ENCODE measurements around the gene PASD1. TPM values are rescaled to one million over a fixed set of nuclear protein-coding genes. Genes with fewer than 3 reads are reported as not detected.
"Not testable (repeated sequence)": the region's sequence is repeated elsewhere in the genome, so short reads cannot be mapped to it uniquely, and the experiment has no call there.

Gene PASD1
- total and polyA plus RNA-seq, 3 experiments from 2014 or later: not detected

DNA sequence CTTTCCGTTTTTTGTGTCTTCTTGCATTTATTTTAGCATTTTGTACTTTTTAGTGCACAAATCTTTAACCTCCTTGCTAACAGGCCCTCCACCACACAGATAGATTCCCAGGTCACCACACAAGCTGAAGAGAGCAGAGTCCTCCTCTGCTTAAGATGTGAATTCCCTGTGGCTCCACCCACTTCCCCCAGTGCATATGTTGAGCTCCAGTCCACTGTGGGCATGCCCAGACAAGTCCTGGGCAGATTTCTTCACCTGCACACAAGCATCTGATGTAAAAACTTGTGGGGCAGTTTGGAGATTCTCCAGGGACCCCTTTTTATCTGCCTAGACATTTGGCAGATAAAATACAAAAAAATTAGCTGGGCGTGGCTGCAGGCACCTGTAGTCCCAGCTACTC, 19.8 kb upstream of the PASD1 start:
- peaks cover 6 to 13% of the 10 kb centered on the region in 2 donors for H3K27me3 Mint-ChIP-seq
- Histone ChIP-seq H3K36me3 (ENCODE audit: insufficient read depth, low read length) (no peaks in the 10 kb centered on the region), H3K27ac (ENCODE audit: low read depth, low read length) (no peak overlapping the region), H3K27me3 (ENCODE audit: insufficient read depth, low read length, poor library complexity, severe bottlenecking) (no peaks in the 10 kb centered on the region), H3K9me3 (ENCODE audit: low read length) (no peaks in the 10 kb centered on the region), H3K4me3 (ENCODE audit: low read length) (no peak overlapping the region), H3K4me1 (ENCODE audit: insufficient read depth, low read length) (no peaks in the 10 kb centered on the region)
- ChIA-PET CTCF (no interaction called here), POLR2A (no interaction called here)
- H3K36me3 Mint-ChIP-seq: no peaks in the 10 kb centered on the region
- no peak for DNase-seq
- peaks cover 0 to 1% (median 0%) of the 10 kb centered on the region in 5 donors for H3K9me3 Mint-ChIP-seq
- H3K4me3 Mint-ChIP-seq: no peak overlapping the region
- no peak overlapping the region for H3K27ac Mint-ChIP-seq
- H3K4me1 Mint-ChIP-seq: no peaks in the 10 kb centered on the region

GRCh38 chrX:151546226-151546625, 17.2 kb upstream of the PASD1 start:
- not testable (repeated sequence) for H3K9me3 Mint-ChIP-seq

DNA sequence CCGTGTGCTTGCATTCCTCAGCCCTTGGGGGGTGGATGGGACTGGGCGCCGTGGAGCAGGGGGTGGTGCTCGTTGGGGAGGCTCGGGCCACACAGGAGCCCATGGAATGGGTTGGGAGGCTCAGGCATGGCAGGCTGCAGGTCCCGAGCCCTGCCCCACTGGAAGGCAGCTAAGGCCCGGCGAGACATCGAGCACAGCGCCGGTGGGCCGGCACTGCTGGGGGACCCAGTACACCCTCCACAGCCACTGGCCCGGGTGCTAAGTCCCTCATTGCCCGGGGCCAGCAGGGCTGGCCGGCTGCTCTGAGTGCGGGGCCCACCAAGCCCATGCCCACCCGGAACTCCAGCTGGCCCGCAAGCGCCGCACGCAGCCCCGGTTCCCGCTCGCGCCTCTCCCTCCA, 12.3 kb upstream of the PASD1 start:
- H3K4me3 Mint-ChIP-seq, CTCF ChIA-PET, POLR2A ChIA-PET: not testable (repeated sequence)

More at GRCh38 chrX:151546226-151546625, 17.2 kb upstream of the PASD1 start:
- H3K27ac Mint-ChIP-seq; H3K4me1 Mint-ChIP-seq; H3K4me3 Mint-ChIP-seq; DNase-seq; H3K36me3 Mint-ChIP-seq; CTCF ChIA-PET; H3K27me3 ChIP-seq (ENCODE audit: insufficient read depth, low read length, poor library complexity, severe bottlenecking); H3K4me3 ChIP-seq (ENCODE audit: low read length); H3K4me1 ChIP-seq (ENCODE audit: insufficient read depth, low read length); H3K27ac ChIP-seq (ENCODE audit: low read depth, low read length); POLR2A ChIA-PET; H3K36me3 ChIP-seq (ENCODE audit: insufficient read depth, low read length); H3K9me3 ChIP-seq (ENCODE audit: low read length): not testable (repeated sequence)
- H3K27me3 Mint-ChIP-seq: peaks cover 6 to 13% of the 10 kb centered on the region in 2 donors

GRCh38 chrX:151552743-151553142, 10.7 kb upstream of the PASD1 start:
- Histone ChIP-seq H3K9me3 (ENCODE audit: low read length) (no peaks in the 10 kb centered on the region), H3K27ac (ENCODE audit: low read depth, low read length) (no peak overlapping the region), H3K4me3 (ENCODE audit: low read length) (no peak overlapping the region), H3K36me3 (ENCODE audit: insufficient read depth, low read length) (no peaks in the 10 kb centered on the region), H3K27me3 (ENCODE audit: insufficient read depth, low read length, poor library complexity, severe bottlenecking) (no peaks in the 10 kb centered on the region), H3K4me1 (ENCODE audit: insufficient read depth, low read length) (no peaks in the 10 kb centered on the region)
- ChIA-PET CTCF (no interaction called here), POLR2A (no interaction called here)
- H3K9me3 Mint-ChIP-seq: no peaks in the 10 kb centered on the region
- H3K36me3 Mint-ChIP-seq: no peaks in the 10 kb centered on the region
- H3K4me1 Mint-ChIP-seq: no peaks in the 10 kb centered on the region
- peaks cover 3 to 4% of the 10 kb centered on the region in 2 donors for H3K27me3 Mint-ChIP-seq
- H3K4me3 Mint-ChIP-seq: no peak overlapping the region
- DNase-seq: no peak
- H3K27ac Mint-ChIP-seq: no peak overlapping the region

More for the DNA sequence above, 12.3 kb upstream of the PASD1 start:
- not testable (repeated sequence) for H3K9me3 ChIP-seq (ENCODE audit: low read length); H3K4me1 ChIP-seq (ENCODE audit: insufficient read depth, low read length); H3K4me1 Mint-ChIP-seq; H3K4me3 ChIP-seq (ENCODE audit: low read length); H3K27ac ChIP-seq (ENCODE audit: low read depth, low read length); H3K36me3 Mint-ChIP-seq; H3K9me3 Mint-ChIP-seq; H3K27me3 Mint-ChIP-seq; H3K27me3 ChIP-seq (ENCODE audit: insufficient read depth, low read length, poor library complexity, severe bottlenecking); H3K36me3 ChIP-seq (ENCODE audit: insufficient read depth, low read length); DNase-seq; H3K27ac Mint-ChIP-seq

DNA sequence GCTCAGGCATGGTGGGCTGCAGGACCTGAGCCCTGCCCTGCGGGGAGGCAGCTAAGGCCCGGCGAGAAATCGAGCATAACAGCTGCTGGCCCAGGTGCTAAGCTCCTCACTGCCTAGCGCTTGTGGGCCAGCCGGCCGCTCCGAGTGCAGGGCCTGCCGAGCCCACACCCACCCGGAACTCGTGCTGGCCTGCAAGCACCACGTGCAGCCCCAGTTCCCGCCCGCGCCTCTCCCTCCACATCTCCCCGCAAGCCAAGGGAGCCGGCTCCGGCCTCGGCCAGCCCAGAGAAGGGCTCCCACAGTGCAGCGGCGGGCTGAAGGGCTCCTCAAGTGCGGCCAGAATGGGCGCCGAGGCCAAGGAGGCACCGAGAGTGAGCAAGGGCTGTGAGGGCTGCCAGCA, 8.2 kb upstream of the PASD1 start:
- H3K36me3 ChIP-seq (ENCODE audit: insufficient read depth, low read length); H3K4me1 ChIP-seq (ENCODE audit: insufficient read depth, low read length); H3K27ac Mint-ChIP-seq; DNase-seq; H3K4me3 Mint-ChIP-seq; CTCF ChIA-PET; POLR2A ChIA-PET; H3K9me3 Mint-ChIP-seq; H3K4me3 ChIP-seq (ENCODE audit: low read length); H3K27ac ChIP-seq (ENCODE audit: low read depth, low read length); H3K27me3 ChIP-seq (ENCODE audit: insufficient read depth, low read length, poor library complexity, severe bottlenecking); H3K36me3 Mint-ChIP-seq; H3K9me3 ChIP-seq (ENCODE audit: low read length); H3K27me3 Mint-ChIP-seq; H3K4me1 Mint-ChIP-seq: not testable (repeated sequence)

DNA sequence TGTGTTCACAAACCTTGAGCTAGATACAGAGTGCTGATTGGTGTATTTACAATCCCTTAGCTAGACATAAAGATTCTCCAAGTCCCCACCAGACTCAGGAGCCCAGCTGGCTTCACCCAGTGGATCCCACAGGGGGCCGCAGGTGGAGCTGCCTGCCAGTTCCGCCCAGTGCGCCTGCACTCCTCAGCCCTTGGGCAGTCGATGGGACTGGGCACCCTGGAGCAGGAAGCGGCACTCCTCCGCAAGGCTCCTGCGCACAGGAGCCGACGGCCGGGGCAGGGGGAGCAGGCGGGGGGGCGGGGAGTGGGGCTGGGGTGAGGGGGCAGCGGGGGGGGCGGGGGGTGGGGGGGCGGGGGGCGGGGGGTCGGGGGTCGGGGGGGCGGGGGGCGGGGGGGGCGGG, 990 bp upstream of the PASD1 start:
- H3K4me3 ChIP-seq (ENCODE audit: low read length); H3K27ac Mint-ChIP-seq; H3K4me1 Mint-ChIP-seq; H3K4me1 ChIP-seq (ENCODE audit: insufficient read depth, low read length); H3K36me3 Mint-ChIP-seq; CTCF ChIA-PET; DNase-seq; H3K9me3 ChIP-seq (ENCODE audit: low read length); H3K9me3 Mint-ChIP-seq; H3K27me3 Mint-ChIP-seq; H3K27ac ChIP-seq (ENCODE audit: low read depth, low read length); POLR2A ChIA-PET; H3K36me3 ChIP-seq (ENCODE audit: insufficient read depth, low read length); H3K27me3 ChIP-seq (ENCODE audit: insufficient read depth, low read length, poor library complexity, severe bottlenecking); H3K4me3 Mint-ChIP-seq: not testable (repeated sequence)

DNA sequence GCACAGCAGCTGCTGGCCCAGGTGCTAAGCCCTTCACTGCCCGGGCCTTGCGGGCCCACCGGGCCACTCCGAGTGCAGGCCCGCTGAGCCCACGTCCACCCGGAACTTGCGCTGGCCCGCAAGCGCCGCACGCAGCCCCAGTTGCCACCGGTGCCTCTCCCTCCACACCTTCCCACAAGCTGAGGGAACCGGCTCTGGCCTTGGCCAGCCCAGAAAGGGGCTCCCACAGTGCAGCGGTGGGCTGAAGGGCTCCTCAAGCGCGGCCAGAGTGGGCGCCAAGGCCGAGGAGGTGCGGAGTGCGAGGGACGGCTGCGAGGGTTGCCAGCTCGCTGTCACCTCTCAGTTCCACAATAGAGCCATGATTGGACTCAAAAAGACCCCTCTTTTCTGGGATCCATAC, 472 bp upstream of the PASD1 start:
- H3K27me3 Mint-ChIP-seq; H3K4me1 ChIP-seq (ENCODE audit: insufficient read depth, low read length); H3K36me3 Mint-ChIP-seq; POLR2A ChIA-PET; H3K36me3 ChIP-seq (ENCODE audit: insufficient read depth, low read length); H3K27me3 ChIP-seq (ENCODE audit: insufficient read depth, low read length, poor library complexity, severe bottlenecking); H3K27ac Mint-ChIP-seq; H3K9me3 Mint-ChIP-seq; H3K4me3 Mint-ChIP-seq; H3K4me3 ChIP-seq (ENCODE audit: low read length); DNase-seq; H3K9me3 ChIP-seq (ENCODE audit: low read length); H3K4me1 Mint-ChIP-seq; CTCF ChIA-PET; H3K27ac ChIP-seq (ENCODE audit: low read depth, low read length): not testable (repeated sequence)

GRCh38 chrX:151564035-151564434, 560 bp downstream of the PASD1 start:
- Histone ChIP-seq H3K27me3 (ENCODE audit: insufficient read depth, low read length, poor library complexity, severe bottlenecking) (no peaks in the 10 kb centered on the region), H3K36me3 (ENCODE audit: insufficient read depth, low read length) (no peaks in the 10 kb centered on the region), H3K27ac (ENCODE audit: low read depth, low read length) (no peak overlapping the region), H3K4me3 (ENCODE audit: low read length) (no peak overlapping the region), H3K4me1 (ENCODE audit: insufficient read depth, low read length) (no peaks in the 10 kb centered on the region), H3K9me3 (ENCODE audit: low read length) (no peaks in the 10 kb centered on the region)
- H3K27me3 Mint-ChIP-seq: peaks cover 0 to 7% of the 10 kb centered on the region in 2 donors
- H3K4me3 Mint-ChIP-seq: no peak overlapping the region
- no peak overlapping the region for H3K27ac Mint-ChIP-seq
- no peaks in the 10 kb centered on the region for H3K36me3 Mint-ChIP-seq
- POLR2A ChIA-PET: no interaction called here
- DNase-seq: no peak
- peaks cover 0 to 4% (median 0%) of the 10 kb centered on the region in 5 donors for H3K9me3 Mint-ChIP-seq
- CTCF ChIA-PET: no interaction called here
- no peaks in the 10 kb centered on the region for H3K4me1 Mint-ChIP-seq

GRCh38 chrX:151566872-151567271, 3.4 kb downstream of the PASD1 start:
- H3K9me3 Mint-ChIP-seq; H3K27me3 ChIP-seq (ENCODE audit: insufficient read depth, low read length, poor library complexity, severe bottlenecking); CTCF ChIA-PET; H3K4me1 ChIP-seq (ENCODE audit: insufficient read depth, low read length); H3K4me3 ChIP-seq (ENCODE audit: low read length); H3K9me3 ChIP-seq (ENCODE audit: low read length); H3K36me3 Mint-ChIP-seq; H3K36me3 ChIP-seq (ENCODE audit: insufficient read depth, low read length); DNase-seq; H3K4me3 Mint-ChIP-seq; H3K27ac ChIP-seq (ENCODE audit: low read depth, low read length); POLR2A ChIA-PET; H3K27ac Mint-ChIP-seq; H3K27me3 Mint-ChIP-seq; H3K4me1 Mint-ChIP-seq: not testable (repeated sequence)
